Caco-2 (cell line): ENCODE data around the gene MRPL33. TPM values are rescaled to one million over a fixed set of nuclear protein-coding genes. Genes with fewer than 3 reads are reported as not detected.

Experiments
- BruUV-seq: library from RNA; stranded (reverse); fragments of 400-500 nt; replicated peaks from 2 replicates; lab custom pipeline; 2021; lab: Mats Ljungman, UMichigan
- CTCF ChIA-PET: fragments of 300-600 bp; sonication (Branson Sonifier 250); formaldehyde crosslinking; loops from one replicate; lab custom pipeline; 2022; ENCODE audit warnings: antibody characterized with exemption; lab: Charles Lee
- POLR2A ChIA-PET: fragments of 300-600 bp; sonication (Branson Sonifier 250); formaldehyde crosslinking; loops from one replicate; lab custom pipeline; 2022; ENCODE audit warnings: antibody characterized with exemption; lab: Charles Lee
- DNase-seq, 2 experiments: peaks; one replicate each; pipeline versions ENCODE4 v3.0.0 to v3.0.0-alpha.2; 2020 to 2022
- H3K27me3 ChIP-seq: replicated peaks from 2 replicates; pipeline ENCODE4 v1.6.0; 2011; ENCODE audit warnings: low read length; ENCODE audit not compliant: control insufficient read depth, insufficient read depth
- H3K36me3 ChIP-seq: 2 replicates; pipeline ENCODE4 v1.5.1; 2011; ENCODE audit warnings: low read length; ENCODE audit not compliant: control insufficient read depth, insufficient read depth
- H3K4me1 ChIP-seq: fragments of 250-450 bp; sonication (Bioruptor Pico); 2 replicates; pipeline ENCODE4 v1.5.1; 2020; ENCODE audit warnings: mild to moderate bottlenecking
- H3K4me3 ChIP-seq: 2 replicates; pipeline ENCODE4 v1.5.1; 2011; ENCODE audit warnings: low read depth, mild to moderate bottlenecking, control low read depth, low read length
- H3K9me3 ChIP-seq: fragments of 250-450 bp; sonication (Bioruptor Pico); 2 replicates; pipeline ENCODE4 v1.5.1; 2020; ENCODE audit warnings: mild to moderate bottlenecking, moderate library complexity
- H3K27ac Mint-ChIP-seq: one replicate; pipeline ENCODE4 v1.8.0; 2022; ENCODE audit warnings: mixed read lengths; ENCODE audit not compliant: unreplicated experiment
- H3K27me3 Mint-ChIP-seq: one replicate; pipeline ENCODE4 v1.8.0; 2022; ENCODE audit warnings: mixed read lengths; ENCODE audit not compliant: insufficient read depth, unreplicated experiment
- H3K36me3 Mint-ChIP-seq: one replicate; pipeline ENCODE4 v1.8.0; 2022; ENCODE audit warnings: mild to moderate bottlenecking, mixed read lengths; ENCODE audit not compliant: insufficient read depth, unreplicated experiment
- H3K4me1 Mint-ChIP-seq: one replicate; pipeline ENCODE4 v1.8.0; 2022; ENCODE audit warnings: low read depth, mixed read lengths; ENCODE audit not compliant: unreplicated experiment
- H3K4me3 Mint-ChIP-seq: one replicate; pipeline ENCODE4 v1.8.0; 2022; ENCODE audit warnings: mild to moderate bottlenecking, moderate library complexity, mixed read lengths; ENCODE audit not compliant: unreplicated experiment
- H3K9me3 Mint-ChIP-seq: one replicate; pipeline ENCODE4 v1.8.0; 2022; ENCODE audit warnings: mixed read lengths; ENCODE audit not compliant: unreplicated experiment
- CTCF ChIP-seq, 2 experiments: fragments of 200-600 bp in 1 of 2; IDR thresholded peaks; 1 replicate in 1 of 2; 2 replicates in 1 of 2; pipeline versions ENCODE4 v1.5.1 to v1.8.0; 2011 to 2022; ENCODE audit warnings: antibody characterized with exemption in 1 of 2, control low read depth in 1 of 2, inconsistent platforms in 1 of 2, low read depth in 1 of 2, low read length in 1 of 2, mild to moderate bottlenecking in 1 of 2, moderate library complexity in 1 of 2; ENCODE audit not compliant: insufficient read depth in 1 of 2, severe bottlenecking in 1 of 2, unreplicated experiment in 1 of 2
- intact Hi-C: fragments of 100-400 bp; cut with micrococcal nuclease; formaldehyde crosslinking; loops from one replicate; pipeline ENCODE4 v1.10.0; 2022; ENCODE audit not compliant: unreplicated experiment
- total RNA-seq: library from RNA; stranded (reverse); gene quantifications from 2 replicates; pipeline ENCODE4 v1.2.3, GENCODE V29; 2022

Gene MRPL33
- total RNA-seq, 1 experiment from 2014 or later: 84.9 TPM

- Mint-ChIP-seq H3K9me3 (no peaks in the 10 kb centered on the region), H3K4me1 (peaks cover 44% of the 10 kb centered on the region), H3K36me3 (no peaks in the 10 kb centered on the region), H3K27ac (peak overlapping the region; percentile 21), H3K27me3 (no peaks in the 10 kb centered on the region), H3K4me3 (no peak overlapping the region)
- POLR2A ChIA-PET: no interaction called here
- peaks cover 43% of the 10 kb centered on the region for H3K4me1 ChIP-seq
- no peak overlapping the region for H3K4me3 ChIP-seq
- intact Hi-C loops: no loop called here
- no peak for DNase-seq
- BruUV-seq: no TSS peak
- TF ChIP-seq CTCF (IDR thresholded peaks at IDR 0.05; ENCODE audit: insufficient read depth in 1 of 2, low read depth in 1 of 2, low read length in 1 of 2, severe bottlenecking in 1 of 2, unreplicated experiment in 1 of 2): no peak
- H3K36me3 ChIP-seq: no peaks in the 10 kb centered on the region
- no peaks in the 10 kb centered on the region for H3K9me3 ChIP-seq
- CTCF ChIA-PET: no interaction called here
- no peaks in the 10 kb centered on the region for H3K27me3 ChIP-seq
Observed at GRCh38 chr2:27727257-27727656, 44.3 kb upstream of the MRPL33 start.

- no peak overlapping the region for H3K4me3 Mint-ChIP-seq
- no peaks in the 10 kb centered on the region for H3K36me3 ChIP-seq
- no peaks in the 10 kb centered on the region for H3K27me3 ChIP-seq
- H3K4me3 ChIP-seq: no peak overlapping the region
- no TSS peak for BruUV-seq
- no peak for DNase-seq
- H3K27ac Mint-ChIP-seq: peak overlapping the region; percentile 89
- H3K4me1 Mint-ChIP-seq: peaks cover 43% of the 10 kb centered on the region
- intact Hi-C loops: no loop called here
- no peak for TF ChIP-seq CTCF (IDR thresholded peaks at IDR 0.05; ENCODE audit: insufficient read depth in 1 of 2, low read depth in 1 of 2, low read length in 1 of 2, severe bottlenecking in 1 of 2, unreplicated experiment in 1 of 2)
- H3K4me1 ChIP-seq: peaks cover 40% of the 10 kb centered on the region
- H3K9me3 ChIP-seq: no peaks in the 10 kb centered on the region
- ChIA-PET POLR2A (interaction anchor here (1.3 kb wide), 1 partner anchor 24 kb away, joined by 3 read pairs; no protein-coding TSS in a partner anchor), CTCF (no interaction called here)
- H3K27me3 Mint-ChIP-seq: no peaks in the 10 kb centered on the region
- no peaks in the 10 kb centered on the region for H3K9me3 Mint-ChIP-seq
- H3K36me3 Mint-ChIP-seq: no peaks in the 10 kb centered on the region
Observed at GRCh38 chr2:27728081-27728858, 43.2 kb upstream of the MRPL33 start.

- H3K4me1 Mint-ChIP-seq: peaks cover 38% of the 10 kb centered on the region
- no peak overlapping the region for H3K4me3 Mint-ChIP-seq
- H3K4me1 ChIP-seq: peaks cover 30% of the 10 kb centered on the region
- CTCF ChIA-PET: interaction anchor here (0.9 kb wide), 1 partner anchor 23 kb away, joined by 3 read pairs; no protein-coding TSS in a partner anchor
- peak in 1 of 2 experiments; percentile 59 for DNase-seq
- no peak overlapping the region for H3K4me3 ChIP-seq
- no peaks in the 10 kb centered on the region for H3K27me3 Mint-ChIP-seq
- no peaks in the 10 kb centered on the region for H3K27me3 ChIP-seq
- H3K36me3 ChIP-seq: no peaks in the 10 kb centered on the region
- intact Hi-C loops: no loop called here
- no TSS peak for BruUV-seq
- POLR2A ChIA-PET: interaction anchor here (1.3 kb wide), 1 partner anchor 23 kb away, joined by 3 read pairs; no protein-coding TSS in a partner anchor
- no peaks in the 10 kb centered on the region for H3K9me3 ChIP-seq
- H3K9me3 Mint-ChIP-seq: no peaks in the 10 kb centered on the region
- H3K36me3 Mint-ChIP-seq: no peaks in the 10 kb centered on the region
- no peak for TF ChIP-seq CTCF (IDR thresholded peaks at IDR 0.05; ENCODE audit: insufficient read depth in 1 of 2, low read depth in 1 of 2, low read length in 1 of 2, severe bottlenecking in 1 of 2, unreplicated experiment in 1 of 2)
- H3K27ac Mint-ChIP-seq: no peak overlapping the region
Observed at GRCh38 chr2:27729198-27729597, 42.3 kb upstream of the MRPL33 start.
